DMS 273 (cell line): ENCODE results near the gene TNRC6B.

ENCODE experiments used
- DNase-seq: peaks from one replicate; lab custom pipeline; 2025; ENCODE audit not compliant: unreplicated experiment; lab: John Stamatoyannopoulos, UW

Gene TNRC6B

DNA sequence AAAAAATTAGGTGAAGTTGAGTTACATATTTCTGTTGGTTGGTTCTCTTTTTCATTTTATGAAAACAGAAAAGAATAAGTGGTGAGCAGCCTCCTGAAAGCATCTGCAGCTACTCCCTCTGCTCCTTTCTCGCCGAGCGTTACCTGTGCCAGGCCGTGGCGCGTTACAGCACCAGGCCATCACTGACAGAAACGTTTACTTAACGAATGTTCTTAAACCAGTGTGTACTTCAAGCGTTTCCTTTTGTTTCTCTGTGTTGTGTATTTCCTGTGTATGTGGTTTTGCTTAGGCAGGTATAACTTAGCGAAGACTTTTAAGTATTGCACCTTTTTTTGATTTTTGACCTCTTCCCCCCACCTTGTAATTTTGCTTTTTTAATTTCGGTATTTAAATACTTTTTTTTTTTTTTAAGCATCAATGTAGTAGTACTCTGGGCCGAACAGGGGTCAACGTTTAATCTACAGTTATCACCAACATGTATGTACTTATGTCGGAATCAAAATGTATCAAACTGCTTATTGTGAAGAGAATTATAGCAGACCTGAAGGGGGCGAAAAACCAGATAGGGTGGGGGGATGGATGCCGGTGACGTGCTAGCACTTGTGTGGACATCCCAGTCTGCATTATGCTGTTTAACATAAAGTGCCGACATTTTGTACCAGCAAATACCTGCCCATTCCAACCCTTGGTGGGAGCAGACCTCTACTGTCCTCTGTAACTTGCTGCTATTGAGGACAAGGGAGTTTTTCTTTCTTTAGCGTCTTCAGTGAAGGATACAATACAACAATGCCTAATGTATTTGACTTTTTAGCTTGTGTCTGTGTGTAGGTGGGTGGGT lies 147.0 kb downstream of the TNRC6B start:
- DNase-seq, result no peak

GRCh38 chr22:40325315-40325714 lies 147.6 kb downstream of the TNRC6B start:
- no peak for DNase-seq

DNA sequence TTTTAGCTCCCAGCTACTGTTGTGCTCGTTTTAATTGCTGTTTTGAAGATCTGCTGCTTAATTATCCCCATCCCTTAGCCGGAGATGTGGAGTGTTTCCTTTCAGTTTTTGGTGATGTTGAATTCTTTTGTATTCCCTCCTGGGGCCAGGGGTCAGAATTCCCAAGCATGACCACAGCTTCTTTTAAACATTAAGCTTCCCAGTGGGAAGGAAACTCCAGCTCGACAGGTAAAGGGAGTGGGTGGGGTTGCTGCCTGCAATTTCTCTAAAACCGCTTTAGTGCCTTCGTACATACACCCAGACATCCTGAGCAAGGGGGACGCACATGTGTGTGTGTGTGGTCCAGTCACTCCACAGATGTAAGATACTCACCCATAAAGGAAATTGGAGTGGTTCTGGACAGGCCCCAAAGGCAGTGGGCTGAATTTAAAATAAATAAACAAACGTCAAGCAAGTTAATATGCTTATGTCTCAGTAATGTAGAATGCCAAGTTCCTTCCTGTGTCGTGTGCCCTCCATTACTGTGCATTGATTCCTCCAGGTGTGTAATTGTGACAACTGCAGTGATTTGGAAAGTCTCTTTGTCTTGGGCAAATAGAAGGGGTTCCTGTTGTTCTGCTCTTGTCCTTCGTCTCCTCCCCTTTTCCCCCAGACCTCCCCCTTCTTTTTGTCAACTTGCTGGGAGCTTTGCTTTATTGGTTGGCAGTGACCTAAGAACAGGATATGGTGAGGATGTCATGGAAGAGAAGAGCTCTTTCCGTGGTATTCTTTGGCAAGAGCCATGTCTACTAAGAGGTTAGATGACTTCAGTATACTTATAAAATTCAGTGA lies 149.4 kb downstream of the TNRC6B start:
- no peak for DNase-seq

DNA sequence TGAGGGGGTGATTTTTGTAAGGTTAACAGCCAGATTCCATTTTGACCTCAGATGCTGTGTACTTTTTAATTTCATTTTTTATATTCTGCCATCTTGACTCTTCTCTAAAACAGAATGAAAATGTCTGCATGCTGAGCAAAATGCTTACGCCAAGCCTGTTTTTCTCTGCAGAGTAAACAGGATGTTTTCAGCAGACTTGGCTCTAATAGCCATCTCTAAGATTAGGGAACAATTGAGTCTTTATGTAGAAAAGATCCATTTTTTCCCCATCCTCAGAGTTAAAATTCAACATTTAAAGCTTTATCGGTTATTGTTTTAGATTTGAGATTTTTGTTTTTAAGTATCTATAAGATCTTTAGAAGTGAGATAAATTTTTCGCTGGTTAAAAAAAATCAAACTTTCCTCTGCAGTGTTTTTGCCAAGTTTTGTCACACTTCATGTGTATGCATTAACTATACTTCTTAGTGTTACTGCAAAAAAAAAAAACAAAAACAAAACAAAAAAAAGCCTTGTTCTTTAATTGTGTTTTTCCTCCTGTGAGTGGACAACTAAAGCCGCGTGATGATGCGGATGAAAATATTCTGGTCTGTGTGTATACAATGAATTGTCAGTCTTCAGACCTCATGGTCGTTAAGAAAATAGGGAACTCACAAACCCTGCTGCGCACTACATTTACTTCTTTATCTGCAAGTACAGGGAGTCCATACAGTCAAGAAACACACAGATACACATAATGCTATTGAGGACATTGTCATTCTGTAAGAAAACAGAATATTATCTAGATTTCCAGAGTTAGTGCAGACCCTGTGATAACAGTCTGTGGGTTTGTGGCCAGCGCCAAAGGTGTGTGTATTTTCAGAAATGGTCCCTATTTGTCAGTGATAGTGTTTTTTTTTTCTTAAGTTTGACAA lies 151.1 kb downstream of the TNRC6B start:
- no peak for DNase-seq

DNA sequence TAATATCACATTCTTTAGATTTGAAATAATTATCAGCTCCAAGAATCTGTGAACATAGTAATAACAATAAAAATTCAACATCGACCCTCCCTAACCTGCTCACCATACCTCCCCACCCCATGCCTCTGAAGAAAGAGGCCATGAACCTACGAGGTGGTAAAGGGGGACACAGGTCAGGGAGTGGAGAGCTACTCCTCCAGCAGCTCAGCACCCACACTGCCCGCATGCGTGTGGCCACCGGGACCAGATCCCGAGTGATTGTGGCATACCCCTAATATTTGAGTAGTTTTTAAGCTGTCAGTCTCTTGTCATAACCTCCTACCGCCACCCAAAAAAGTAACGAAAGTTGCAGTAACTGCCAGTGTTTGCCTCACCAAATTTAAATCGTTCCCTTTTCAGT lies 151.7 kb downstream of the TNRC6B start:
- no peak for DNase-seq

- DNase-seq, result no peak
Measured at GRCh38 chr22:40330086-40330485, 152.4 kb downstream of the TNRC6B start.

DNA sequence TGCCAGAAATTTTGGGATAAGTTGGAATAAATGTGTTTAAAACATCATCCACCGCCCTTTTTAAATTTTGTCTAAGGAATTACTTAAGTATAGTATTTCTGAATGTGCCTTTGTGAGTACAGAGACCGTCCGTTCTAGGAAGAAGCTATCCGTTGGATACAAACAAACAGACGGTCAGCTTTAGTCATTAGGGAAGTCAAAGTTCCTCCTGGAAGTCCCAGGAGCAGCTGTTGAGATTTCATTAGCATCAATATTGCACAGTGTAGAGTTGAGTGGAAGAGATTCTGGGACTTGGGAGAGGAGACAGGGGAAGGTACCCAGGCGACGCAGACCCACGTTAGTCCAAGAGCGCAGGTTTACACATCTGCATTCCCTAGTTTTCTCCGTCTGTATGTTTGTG lies 152.9 kb downstream of the TNRC6B start:
- DNase-seq, result no peak

DNA sequence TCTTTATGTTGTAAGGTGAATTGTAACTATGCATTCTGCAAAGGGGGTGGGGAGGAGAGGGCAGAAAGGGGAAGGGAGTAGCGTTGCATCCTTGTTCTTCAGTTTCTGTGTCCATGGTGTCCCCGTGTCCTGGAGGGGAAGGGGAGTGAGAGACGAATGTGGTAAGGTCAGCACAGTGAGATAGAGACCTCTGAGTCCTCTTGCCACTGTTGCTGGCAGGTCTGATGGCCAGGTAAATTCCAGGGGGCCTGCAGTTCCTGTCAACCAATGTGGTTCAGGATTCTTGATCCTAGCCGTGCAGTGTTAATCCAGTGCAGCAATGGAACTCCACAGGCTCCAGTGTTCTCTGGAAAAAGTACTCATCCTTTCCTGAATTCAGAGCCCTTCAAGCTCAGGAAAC lies 154.0 kb downstream of the TNRC6B start:
- DNase-seq, result no peak

- DNase-seq, result no peak
Measured at GRCh38 chr22:40332319-40332781, 154.6 kb downstream of the TNRC6B start.

GRCh38 chr22:40334060-40334459 lies 156.3 kb downstream of the TNRC6B start:
- DNase-seq, result no peak

DNA sequence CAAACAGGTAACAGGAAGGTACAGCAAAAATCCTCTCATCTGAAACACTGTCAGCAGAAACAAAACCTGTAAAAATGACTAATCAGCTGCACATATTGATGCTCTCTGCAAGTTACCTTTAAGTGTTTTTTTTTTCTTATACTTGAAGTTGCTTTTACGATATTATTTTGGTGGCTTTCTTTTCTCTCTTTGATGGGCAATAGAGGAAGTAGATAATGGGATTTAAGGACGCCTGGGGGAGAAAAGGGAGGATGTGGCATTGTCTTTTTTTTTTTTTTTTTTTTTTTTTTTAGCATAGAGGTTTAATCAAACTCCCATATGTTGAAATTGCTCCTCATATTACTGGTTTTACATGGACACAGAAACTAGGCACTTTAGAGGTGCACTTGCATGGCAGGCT lies 157.2 kb downstream of the TNRC6B start:
- DNase-seq, result no peak

DNA sequence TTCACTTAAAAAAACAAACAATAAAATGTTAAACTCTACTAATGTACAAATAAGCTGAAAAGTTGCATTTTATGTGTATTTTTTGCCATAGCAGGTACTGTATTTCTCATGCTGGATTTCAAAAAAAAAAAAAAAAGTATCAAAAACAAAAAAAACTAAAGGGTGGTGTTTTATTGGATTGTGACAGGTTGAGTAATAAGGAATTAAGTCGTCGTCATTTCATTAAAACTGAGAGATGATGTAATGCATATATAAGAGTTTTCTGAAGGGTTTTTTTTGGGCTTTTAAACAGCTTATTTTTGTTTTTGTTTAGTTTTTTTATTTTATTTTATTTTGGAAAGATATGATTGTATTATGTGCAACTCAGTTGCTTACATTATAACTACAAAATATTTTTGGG lies 157.6 kb downstream of the TNRC6B start:
- DNase-seq, result no peak

- DNase-seq, result no peak
Measured at GRCh38 chr22:40340044-40340443, 162.3 kb downstream of the TNRC6B start.

GRCh38 chr22:40341604-40342003 lies 163.9 kb downstream of the TNRC6B start:
- no peak for DNase-seq

DNA sequence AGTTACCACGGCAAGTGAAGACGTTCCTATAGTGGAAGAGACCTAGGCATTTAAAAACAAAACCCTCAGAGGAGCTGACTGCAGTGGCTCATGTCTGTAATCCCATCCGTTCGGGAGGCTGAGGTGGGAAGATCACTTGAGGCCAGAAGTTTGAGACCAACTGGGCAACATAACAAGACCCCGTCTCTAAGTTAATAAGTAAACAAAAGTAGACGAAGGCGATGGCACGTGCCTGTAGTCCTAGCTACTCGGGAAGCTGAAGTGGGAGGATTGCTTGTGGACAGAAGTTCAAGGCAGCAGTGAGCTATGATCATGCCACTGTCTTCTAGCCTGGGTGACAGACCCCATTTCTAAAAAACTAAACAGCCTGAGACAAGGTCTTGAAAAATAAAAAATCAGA lies 164.8 kb downstream of the TNRC6B start:
- no peak for DNase-seq

GRCh38 chr22:40345271-40345670 lies 167.5 kb downstream of the TNRC6B start:
- no peak for DNase-seq

DNA sequence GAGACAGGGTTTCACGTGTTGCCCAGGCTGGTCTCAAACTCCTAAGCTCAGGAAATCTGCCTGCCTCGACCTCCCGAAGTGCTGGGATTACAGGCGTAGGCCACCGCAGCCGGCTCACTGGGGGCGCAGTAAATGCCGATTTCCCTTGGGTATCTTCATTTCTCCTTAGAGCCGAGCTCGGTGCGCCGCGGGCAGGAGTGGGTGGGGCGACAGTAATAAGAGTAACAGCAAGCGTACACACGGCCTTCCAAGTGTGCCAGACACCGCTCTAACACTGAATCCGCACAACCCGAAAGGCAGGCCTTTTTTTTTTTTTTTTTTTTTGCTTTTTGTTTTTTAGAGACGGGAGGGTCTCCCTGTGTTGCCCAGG lies 168.1 kb downstream of the TNRC6B start:
- DNase-seq, result peak; percentile 65

GRCh38 chr22:40346185-40347118 lies 168.7 kb downstream of the TNRC6B start, which contains the start of gene ADSL:
ADSL (plus strand) TSS chr22:40346500; CDS start chr22:40346559, 59 bp downstream.
- DNase-seq, result peak; percentile 90

DNA sequence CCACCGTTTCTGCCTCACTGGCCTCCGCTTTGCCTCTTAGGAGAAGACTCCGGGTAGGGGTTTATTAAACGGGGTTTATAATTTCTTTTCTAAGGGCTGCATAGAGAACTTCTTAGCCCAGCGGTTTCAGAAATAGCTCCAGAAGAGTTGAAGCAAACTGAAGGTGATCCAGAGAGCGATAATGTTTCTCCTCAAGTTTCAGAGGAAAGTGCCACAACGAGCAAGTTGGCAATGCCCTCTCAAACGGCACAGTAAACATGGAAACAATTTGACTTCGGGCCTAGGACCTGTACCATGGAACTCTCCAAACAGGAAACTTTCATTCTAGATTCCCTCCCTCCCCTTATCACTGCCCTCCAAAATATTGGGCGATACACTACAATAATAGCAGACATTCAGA lies 169.6 kb downstream of the TNRC6B start:
- DNase-seq, result no peak
